IMR-90 (cell line): ENCODE data around the gene UGT2B28. TPM values are rescaled to one million over a fixed set of nuclear protein-coding genes. Genes with fewer than 3 reads are reported as not detected.

Experiments used
- ATAC-seq: fragments of 200-7000 bp; cut with Tn5 transposase; 2 replicates; pipeline ENCODE4 v1.9.1; 2020; ENCODE audit warnings: low read depth, mild to moderate bottlenecking, moderate library complexity
- BruUV-seq: library from RNA; stranded (reverse); fragments of 400-500 nt; replicated peaks from 2 replicates; lab custom pipeline; 2021; lab: Mats Ljungman, UMichigan
- CTCF ChIA-PET: fragments of 300-600 bp; formaldehyde crosslinking; extraction: SDS; loops from one replicate; lab custom pipeline; 2021; ENCODE audit warnings: antibody characterized with exemption; lab: Yijun Ruan, JAX
- POLR2A ChIA-PET: fragments of 300-600 bp; sonication (Branson Sonifier 250); formaldehyde crosslinking; loops from one replicate; lab custom pipeline; 2022; ENCODE audit warnings: antibody characterized with exemption; ENCODE audit not compliant: unreplicated experiment; lab: Charles Lee
- DNase-seq: peaks from one replicate; pipeline ENCODE4 v3.0.0; 2013
- H2AFZ ChIP-seq: replicated peaks from 2 replicates; pipeline ENCODE3; 2013; ENCODE audit warnings: low read length, mild to moderate bottlenecking; ENCODE audit not compliant: poor library complexity
- H2AK5ac ChIP-seq: 2 replicates; pipeline ENCODE4 v1.6.1; 2013; ENCODE audit warnings: low read depth, low read length, inconsistent platforms
- H2AK9ac ChIP-seq: replicated peaks from 2 replicates; pipeline ENCODE3; 2013; ENCODE audit warnings: mild to moderate bottlenecking, low read depth, low read length, moderate library complexity; ENCODE audit not compliant: poor library complexity
- H2BK120ac ChIP-seq: 2 replicates; pipeline ENCODE4 v1.6.1; 2013; ENCODE audit warnings: low read depth, low read length, inconsistent platforms
- H2BK15ac ChIP-seq: 3 replicates; pipeline ENCODE4 v1.6.1; 2013; ENCODE audit warnings: low read depth, low read length, inconsistent platforms
- H2BK20ac ChIP-seq: 2 replicates; pipeline ENCODE4 v1.6.1; 2013; ENCODE audit warnings: low read depth, mild to moderate bottlenecking, inconsistent platforms, low read length, moderate library complexity
- H2BK5ac ChIP-seq: 2 replicates; pipeline ENCODE4 v1.6.1; 2013; ENCODE audit warnings: mild to moderate bottlenecking, low read depth, low read length, inconsistent platforms; ENCODE audit not compliant: poor library complexity, severe bottlenecking
- H3K14ac ChIP-seq: replicated peaks from 2 replicates; pipeline ENCODE4 v1.6.1; 2013; ENCODE audit warnings: low read depth, low read length, inconsistent platforms
- H3K18ac ChIP-seq: 2 replicates; pipeline ENCODE4 v1.6.1; 2013; ENCODE audit warnings: low read depth, low read length, control low read depth
- H3K23ac ChIP-seq: 2 replicates; pipeline ENCODE4 v1.6.1; 2013; ENCODE audit warnings: low read depth, low read length, inconsistent platforms
- H3K27ac ChIP-seq: 2 replicates; pipeline ENCODE4 v1.5.1; 2013; ENCODE audit warnings: mild to moderate bottlenecking, control low read depth, low read length; ENCODE audit not compliant: insufficient read depth
- H3K27me3 ChIP-seq: 2 replicates; pipeline ENCODE4 v1.6.1; 2013; ENCODE audit warnings: low read length; ENCODE audit not compliant: control insufficient read depth, insufficient read depth
- H3K36me3 ChIP-seq: 2 replicates; pipeline ENCODE4 v1.6.1; 2013; ENCODE audit warnings: low read length, mixed read lengths; ENCODE audit not compliant: control insufficient read depth, insufficient read depth
- H3K4ac ChIP-seq: 2 replicates; pipeline ENCODE4 v1.6.1; 2013; ENCODE audit warnings: low read depth, low read length, inconsistent platforms
- H3K4me1 ChIP-seq: 2 replicates; pipeline ENCODE4 v1.6.1; 2013; ENCODE audit warnings: low read length, mixed read lengths; ENCODE audit not compliant: control insufficient read depth, insufficient read depth
- H3K4me2 ChIP-seq: 2 replicates; pipeline ENCODE4 v1.6.1; 2013; ENCODE audit warnings: low read depth, mild to moderate bottlenecking, control low read depth, low read length, moderate library complexity
- H3K4me3 ChIP-seq: 2 replicates; pipeline ENCODE4 v1.5.1; 2013; ENCODE audit warnings: low read depth, mild to moderate bottlenecking, control low read depth, low read length, moderate library complexity; ENCODE audit not compliant: insufficient read depth
- H3K56ac ChIP-seq: 2 replicates; pipeline ENCODE4 v1.6.1; 2013; ENCODE audit warnings: low read length, inconsistent platforms; ENCODE audit not compliant: insufficient read depth; ENCODE audit errors: extremely low read depth
- H3K79me1 ChIP-seq, 2 experiments: 2 replicates each; pipeline ENCODE4 v1.6.1; 2013; ENCODE audit warnings: low read length in 2 of 2, inconsistent platforms in 1 of 2, low read depth in 1 of 2
- H3K9ac ChIP-seq: 2 replicates; pipeline ENCODE4 v1.6.1; 2013; ENCODE audit warnings: low read depth, low read length, control low read depth
- H3K9me1 ChIP-seq: 2 replicates; pipeline ENCODE4 v1.6.1; 2013; ENCODE audit warnings: low read length, inconsistent platforms; ENCODE audit not compliant: insufficient read depth
- H3K9me3 ChIP-seq: 2 replicates; pipeline ENCODE4 v1.6.1; 2013; ENCODE audit warnings: low read length; ENCODE audit not compliant: control insufficient read depth, insufficient read depth
- H4K20me1 ChIP-seq: 2 replicates; pipeline ENCODE4 v1.6.1; 2013; ENCODE audit warnings: low read length, inconsistent platforms; ENCODE audit not compliant: insufficient read depth
- H4K5ac ChIP-seq: 2 replicates; pipeline ENCODE4 v1.6.1; 2013; ENCODE audit warnings: mild to moderate bottlenecking, low read depth, low read length, control low read depth
- H4K8ac ChIP-seq, 2 experiments: 2 replicates each; pipeline ENCODE4 v1.6.1; 2013; ENCODE audit warnings: low read depth in 2 of 2, low read length in 2 of 2, control low read depth in 1 of 2, inconsistent platforms in 1 of 2
- H4K91ac ChIP-seq: 2 replicates; pipeline ENCODE4 v1.6.1; 2013; ENCODE audit warnings: low read depth, low read length, inconsistent platforms; ENCODE audit not compliant: insufficient read depth
- BHLHE40 ChIP-seq: fragments of 150-350 bp; IDR thresholded peaks from 2 replicates; pipeline ENCODE4 v1.6.1; 2016; ENCODE audit warnings: mild to moderate bottlenecking, low read depth, low read length
- CEBPB ChIP-seq: IDR thresholded peaks from 2 replicates; pipeline ENCODE4 v1.6.1; 2012; ENCODE audit warnings: low read depth, low read length, improper control_type of control experiment
- CHD1 ChIP-seq: IDR thresholded peaks from 2 replicates; pipeline ENCODE4 v1.6.1; 2012; ENCODE audit warnings: low read depth, low read length, improper control_type of control experiment
- CTCF ChIP-seq: conservative IDR thresholded peaks from 2 replicates; pipeline ENCODE4 v1.5.1; 2012; ENCODE audit warnings: mild to moderate bottlenecking, low read depth, low read length, improper control_type of control experiment
- ELK1 ChIP-seq: fragments of 150-350 bp; IDR thresholded peaks from 2 replicates; pipeline ENCODE4 v1.6.1; 2016; ENCODE audit warnings: low read depth, mild to moderate bottlenecking, low read length, moderate library complexity, borderline replicate concordance
- FOS ChIP-seq: fragments of 150-350 bp; IDR thresholded peaks from 2 replicates; pipeline ENCODE4 v1.6.1; 2016; ENCODE audit warnings: low read depth, low read length
- MAFK ChIP-seq: IDR thresholded peaks from 2 replicates; pipeline ENCODE4 v1.6.1; 2012; ENCODE audit warnings: low read depth, low read length, improper control_type of control experiment
- MAZ ChIP-seq: IDR thresholded peaks from 2 replicates; pipeline ENCODE4 v1.6.1; 2012; ENCODE audit warnings: low read depth, mild to moderate bottlenecking, low read length, improper control_type of control experiment, moderate library complexity, borderline replicate concordance
- MXI1 ChIP-seq: IDR thresholded peaks from 2 replicates; pipeline ENCODE4 v1.6.1; 2012; ENCODE audit warnings: low read depth, mild to moderate bottlenecking, low read length, moderate library complexity, borderline replicate concordance
- NFE2L2 ChIP-seq: fragments of 150-350 bp; IDR thresholded peaks from 2 replicates; pipeline ENCODE4 v1.6.1; 2016; ENCODE audit warnings: low read depth, mild to moderate bottlenecking, low read length
- POLR2A ChIP-seq: IDR thresholded peaks from 2 replicates; pipeline ENCODE4 v1.6.1; 2012; ENCODE audit warnings: mild to moderate bottlenecking, low read depth, low read length
- RAD21 ChIP-seq: IDR thresholded peaks from 2 replicates; pipeline ENCODE4 v1.6.1; 2012; ENCODE audit warnings: low read length, improper control_type of control experiment
- RCOR1 ChIP-seq: IDR thresholded peaks from 2 replicates; pipeline ENCODE4 v1.6.1; 2012; ENCODE audit warnings: mild to moderate bottlenecking, low read length, improper control_type of control experiment; ENCODE audit not compliant: insufficient replicate concordance
- RFX5 ChIP-seq: IDR thresholded peaks from 2 replicates; pipeline ENCODE4 v1.8.0; 2012; ENCODE audit warnings: low read depth, mild to moderate bottlenecking, low read length, moderate library complexity
- SMC3 ChIP-seq: fragments of 150-350 bp; IDR thresholded peaks from 2 replicates; pipeline ENCODE4 v1.6.1; 2016; ENCODE audit warnings: low read depth, mild to moderate bottlenecking, antibody characterized with exemption, low read length, moderate library complexity
- USF2 ChIP-seq: fragments of 150-350 bp; IDR thresholded peaks from 2 replicates; pipeline ENCODE4 v1.6.1; 2017; ENCODE audit warnings: mild to moderate bottlenecking, antibody characterized with exemption, low read length, low read depth
- WGBS, 2 experiments: methylation state at CpG; one replicate each; pipeline versions ENCODE4 v1.1.5 to v1.1.7; 2013; ENCODE audit warnings: missing lambda C conversion rate in 2 of 2; ENCODE audit not compliant: insufficient read length in 1 of 2; ENCODE audit errors: extremely low coverage in 2 of 2; 5-methylcytosine and 5-hydroxymethylcytosine counted together
- dilution Hi-C: fragments of 300-500 bp; cut with HindIII; formaldehyde crosslinking; loops from one replicate; pipeline ENCODE4 v1.14.3; 2018; ENCODE audit warnings: low sequenced_read_pairs; ENCODE audit not compliant: unreplicated experiment
- in situ Hi-C: fragments of 300-500 bp; cut with MboI; formaldehyde crosslinking; loops from 3 replicates; pipeline ENCODE4 v1.14.3; 2019; ENCODE audit warnings: low sequenced_read_pairs, inconsistent platforms, mixed read lengths
- intact Hi-C: fragments of 100-400 bp; cut with micrococcal nuclease; formaldehyde crosslinking; loops from 2 replicates; pipeline ENCODE4 v1.10.0; 2022
- polyA plus RNA-seq, 3 experiments: library from polyadenylated mRNA; depleted of rRNA; stranded (reverse); fragments of >200 nt; gene quantifications; 2 replicates each; pipeline ENCODE4 v1.2.3, GENCODE V29; 2012; ENCODE audit warnings: low replicate concordance in 1 of 3
- total RNA-seq: library from RNA; depleted of rRNA; stranded (reverse); fragments of >200 nt; gene quantifications from 2 replicates; pipeline ENCODE4 v1.2.3, GENCODE V29; 2012

UGT2B28 gene
- total and polyA plus RNA-seq, 2 of the 4 experiments (the other 2 are of a cell fraction): not detected

DNA sequence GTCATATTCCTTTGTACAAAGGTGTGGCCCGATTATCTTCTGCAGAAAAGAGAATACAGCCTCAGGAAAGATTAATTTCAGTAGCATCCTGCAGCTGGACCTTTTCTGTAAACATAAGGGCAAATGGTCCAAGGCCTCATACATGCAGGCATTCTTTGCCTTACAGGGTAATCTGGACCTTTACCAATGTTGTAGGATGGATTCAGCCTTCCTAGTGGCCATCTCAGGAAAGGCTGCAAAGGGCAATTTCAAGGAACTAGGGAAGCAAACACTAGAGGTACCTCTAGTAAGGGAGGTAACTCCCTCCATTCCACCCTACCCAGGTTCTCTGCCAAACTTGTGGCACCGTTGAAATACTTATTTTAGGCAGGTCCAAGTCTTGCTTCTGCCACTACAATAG is 43.0 kb downstream of the UGT2B28 start:
- no peak for DNase-seq
- no TSS peak for BruUV-seq
- Histone ChIP-seq H2BK20ac (no peak overlapping the region), H4K8ac (no peak overlapping the region), H2BK120ac (no peak overlapping the region), H3K27ac (no peak overlapping the region), H3K27me3 (no peaks in the 10 kb centered on the region), H2AFZ (no peak overlapping the region), H3K23ac (no peak overlapping the region), H2AK9ac (no peak overlapping the region), H3K4ac (no peak overlapping the region), H3K9ac (no peak overlapping the region), H3K56ac (no peak overlapping the region), H3K79me1 (no peaks in the 10 kb centered on the region), H3K4me2 (no peak overlapping the region), H2AK5ac (no peak overlapping the region), H3K36me3 (no peaks in the 10 kb centered on the region), H3K14ac (no peak overlapping the region), H3K4me1 (no peaks in the 10 kb centered on the region), H4K20me1 (no peaks in the 10 kb centered on the region), H2BK5ac (no peak overlapping the region), H4K91ac (no peak overlapping the region), H3K9me3 (no peaks in the 10 kb centered on the region), H3K4me3 (no peak overlapping the region), H3K18ac (no peak overlapping the region), H3K9me1 (no peaks in the 10 kb centered on the region), H2BK15ac (no peak overlapping the region), H4K5ac (no peak overlapping the region)
- POLR2A ChIA-PET: no interaction called here
- dilution Hi-C loops (no loop called here), intact Hi-C loops (no loop called here), in situ Hi-C loops (no loop called here)
- no CpG with 5 or more reads among the region's 2 CpGs for WGBS, 2 experiments
- CTCF ChIA-PET: no interaction called here
- ATAC-seq: no peak
- TF ChIP-seq BHLHE40 (no peak), MAZ (no peak), USF2 (no peak), MAFK (no peak), CHD1 (no peak), RAD21 (no peak), SMC3 (no peak), RFX5 (no peak), POLR2A (no peak), FOS (no peak), ELK1 (no peak), CEBPB (no peak), CTCF (no peak), NFE2L2 (no peak), MXI1 (no peak), RCOR1 (no peak)
